Measurements from ENCODE around the gene ARHGAP32.
"Not testable (repeated sequence)": the region's sequence is repeated elsewhere in the genome, so short reads cannot be mapped to it uniquely, and the experiment has no call there.

The ARHGAP32 gene

GRCh38 chr11:129202646-129203045, 10.5 kb upstream of the ARHGAP32 start:
- no peak for DNase-seq (ENCODE audit: low spot score)

DNA sequence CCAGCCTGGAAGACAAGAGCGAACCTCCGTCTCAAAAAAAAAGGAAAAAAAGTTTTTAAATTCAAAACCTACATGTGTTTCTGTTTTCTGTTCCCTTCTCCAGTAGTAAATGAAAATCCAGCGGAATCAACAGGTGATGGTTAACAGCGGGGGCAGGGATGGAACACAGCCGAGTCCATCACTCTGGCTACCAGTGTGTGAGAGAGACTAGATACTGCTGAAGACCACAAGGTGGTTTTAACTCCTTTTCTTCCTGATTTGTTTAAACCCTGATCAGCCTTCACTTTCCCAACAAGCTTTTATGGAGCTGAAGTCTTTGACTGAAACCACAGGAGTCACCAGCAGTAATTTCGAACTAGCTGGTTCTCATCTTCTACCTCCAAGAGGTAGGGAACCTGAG, 3.6 kb upstream of the ARHGAP32 start:
- DNase-seq (ENCODE audit: low spot score), result no peak

DNA sequence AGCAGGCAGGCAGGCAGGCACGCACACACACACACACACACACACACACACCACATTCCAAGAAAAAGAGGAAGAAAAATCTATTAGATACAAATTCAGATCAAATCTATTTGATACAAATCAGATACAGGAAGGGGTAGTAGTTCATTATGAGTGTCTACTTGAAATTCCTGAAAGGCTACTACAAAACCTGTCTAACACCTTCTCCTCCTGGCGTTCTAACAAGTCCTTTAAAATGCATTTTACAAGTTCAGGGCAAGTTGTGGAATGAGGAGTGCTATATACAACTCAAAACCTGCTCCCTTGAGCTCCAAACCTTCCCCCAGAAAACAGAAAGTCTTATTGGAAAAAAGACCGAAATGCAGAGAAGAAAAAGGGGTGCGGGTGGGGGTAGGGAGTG, 476 bp downstream of the ARHGAP32 start:
- DNase-seq (ENCODE audit: low spot score), result no peak

DNA sequence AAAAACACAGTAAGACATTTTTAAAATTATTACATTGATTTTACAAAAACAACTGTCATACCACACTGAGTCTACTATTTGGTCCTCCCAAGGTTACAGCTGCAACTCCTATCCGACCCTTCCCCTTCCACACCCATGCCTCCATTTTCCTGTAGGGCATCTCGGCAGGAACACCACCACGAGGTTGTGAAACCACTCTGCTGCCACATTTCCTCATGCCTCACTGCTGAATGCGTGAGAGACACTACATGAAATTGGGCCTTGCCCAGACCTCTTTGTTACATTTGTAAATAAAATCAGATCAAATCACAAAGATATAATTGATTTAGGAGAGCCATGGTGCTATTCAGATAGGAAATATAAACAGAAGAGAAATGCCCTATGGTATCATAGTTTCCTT, 2.0 kb downstream of the ARHGAP32 start:
- DNase-seq (ENCODE audit: low spot score), result no peak

DNA sequence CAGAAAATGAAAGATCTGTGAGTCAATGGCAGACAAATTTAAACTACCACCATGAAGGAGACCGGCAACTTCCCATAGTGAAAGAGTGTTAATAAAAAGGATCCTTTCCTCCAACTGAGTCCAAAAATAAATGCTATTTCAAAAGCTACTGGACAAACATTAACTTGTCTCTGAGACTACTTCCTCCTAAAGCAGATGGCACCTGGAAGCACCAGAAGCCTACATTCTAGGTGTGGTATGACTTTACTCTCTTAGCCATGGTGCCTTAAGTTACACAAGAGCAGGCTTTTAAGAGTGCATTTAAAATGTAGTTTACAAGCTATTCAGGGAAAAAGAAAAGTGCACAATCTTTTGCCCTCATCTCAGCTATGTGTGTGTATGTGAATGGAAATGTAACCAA, 2.5 kb downstream of the ARHGAP32 start:
- no peak for DNase-seq (ENCODE audit: low spot score)

DNA sequence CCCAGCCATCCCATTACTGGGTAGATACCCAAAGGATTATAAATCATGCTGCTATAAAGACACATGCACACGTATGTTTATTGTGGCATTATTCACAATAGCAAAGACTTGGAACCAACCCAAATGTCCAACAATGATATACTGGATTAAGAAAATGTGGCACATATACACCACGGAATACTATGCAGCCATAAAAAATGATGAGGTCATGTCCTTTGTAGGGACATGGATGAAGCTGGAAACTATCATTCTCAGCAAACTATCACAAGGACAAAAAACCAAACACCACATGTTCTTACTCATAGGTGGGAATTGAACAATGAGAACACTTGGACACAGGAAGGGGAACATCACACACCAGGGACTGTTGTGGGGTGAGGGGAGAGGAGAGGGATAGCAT, 7.0 kb downstream of the ARHGAP32 start:
- not testable (repeated sequence) for DNase-seq (ENCODE audit: low spot score)

DNA sequence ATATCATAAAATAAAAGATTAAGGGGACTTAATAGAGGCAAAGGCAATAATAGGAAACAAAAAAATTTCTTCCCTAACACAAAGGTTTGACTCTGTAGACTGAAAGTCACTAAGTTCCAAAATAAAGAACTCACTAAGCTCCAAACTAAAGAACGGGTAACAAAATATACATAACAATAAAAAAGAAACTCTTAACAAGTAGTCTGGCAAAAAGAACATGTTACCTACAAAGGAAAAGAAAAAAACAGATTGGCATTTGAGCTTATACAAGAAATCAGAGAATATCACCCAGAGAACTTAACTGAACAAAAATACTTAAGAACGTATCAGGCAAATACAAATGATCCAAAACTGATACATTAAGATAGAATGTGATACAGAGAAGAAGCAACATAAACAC, 7.5 kb downstream of the ARHGAP32 start:
- no peak for DNase-seq (ENCODE audit: low spot score)

- no peak for DNase-seq (ENCODE audit: low spot score)
Observed at GRCh38 chr11:129167315-129167714, 24.8 kb downstream of the ARHGAP32 start.

DNA sequence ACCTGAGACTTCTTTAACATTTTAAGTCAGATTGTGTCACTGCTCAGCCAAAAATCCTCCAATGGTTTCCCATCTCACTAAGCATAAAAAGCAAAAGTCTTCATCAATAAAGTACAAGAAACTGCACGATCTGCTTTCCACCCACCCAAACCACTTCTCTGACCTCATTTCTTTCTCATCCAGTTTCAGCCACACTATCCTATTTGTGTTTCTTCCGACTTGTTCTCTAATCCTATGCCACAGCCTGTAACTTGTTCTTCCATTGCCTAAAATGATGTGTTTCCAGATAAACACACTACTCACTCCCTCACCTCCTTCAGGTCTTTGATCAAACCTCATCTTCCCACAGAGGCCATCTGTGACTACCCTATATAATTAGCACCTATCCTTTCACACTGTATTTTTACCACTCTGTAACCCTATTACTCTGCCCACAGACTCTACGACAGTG, 28.4 kb downstream of the ARHGAP32 start:
- DNase-seq (ENCODE audit: low spot score), result no peak

GRCh38 chr11:129157080-129157479, 35.0 kb downstream of the ARHGAP32 start:
- not testable (repeated sequence) for DNase-seq (ENCODE audit: low spot score)

- DNase-seq (ENCODE audit: low spot score), result no peak
Observed at GRCh38 chr11:129155745-129156144, 36.4 kb downstream of the ARHGAP32 start.

DNA sequence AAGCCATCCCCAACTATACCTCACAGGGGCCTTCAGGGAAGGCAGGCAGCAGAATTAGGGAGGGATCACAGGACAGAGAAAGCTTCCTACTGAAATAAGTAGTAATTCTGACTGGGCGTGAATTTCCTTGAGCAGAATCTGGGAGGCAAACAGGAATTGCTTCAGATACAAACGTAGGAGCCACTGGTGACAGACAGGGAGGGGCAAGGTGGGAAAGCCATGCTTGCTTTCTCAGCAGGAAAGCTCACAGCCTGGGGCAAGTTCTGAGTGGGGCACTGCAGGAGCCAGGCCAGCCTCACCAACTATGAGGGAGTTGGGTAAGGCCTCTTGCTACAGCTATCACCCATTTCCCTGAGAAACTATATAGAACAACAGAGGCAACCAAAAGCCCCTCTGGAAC, 43.6 kb downstream of the ARHGAP32 start:
- no peak for DNase-seq (ENCODE audit: low spot score)

GRCh38 chr11:129146191-129146590, 45.9 kb downstream of the ARHGAP32 start:
- DNase-seq (ENCODE audit: low spot score), result no peak

DNA sequence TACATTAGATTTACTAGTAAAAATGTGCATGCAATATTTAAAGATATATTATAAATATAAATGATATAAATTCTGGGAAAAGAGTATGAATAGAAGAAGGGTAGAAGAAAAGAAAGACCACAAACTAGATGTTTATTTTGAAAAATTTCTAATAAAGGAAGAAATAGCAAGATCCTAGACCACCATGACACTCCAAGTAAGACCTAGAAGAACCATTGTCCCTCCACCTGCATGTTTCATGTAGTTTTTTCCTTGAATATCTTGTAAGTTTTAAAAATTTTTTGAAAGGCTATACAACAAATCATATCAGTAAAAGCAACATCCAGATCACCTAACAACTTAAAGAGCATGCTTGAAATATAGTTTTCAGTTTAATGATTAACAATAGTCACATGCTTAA, 46.8 kb downstream of the ARHGAP32 start:
- no peak for DNase-seq (ENCODE audit: low spot score)

GRCh38 chr11:129144256-129144655, 47.9 kb downstream of the ARHGAP32 start:
- no peak for DNase-seq (ENCODE audit: low spot score)

DNA sequence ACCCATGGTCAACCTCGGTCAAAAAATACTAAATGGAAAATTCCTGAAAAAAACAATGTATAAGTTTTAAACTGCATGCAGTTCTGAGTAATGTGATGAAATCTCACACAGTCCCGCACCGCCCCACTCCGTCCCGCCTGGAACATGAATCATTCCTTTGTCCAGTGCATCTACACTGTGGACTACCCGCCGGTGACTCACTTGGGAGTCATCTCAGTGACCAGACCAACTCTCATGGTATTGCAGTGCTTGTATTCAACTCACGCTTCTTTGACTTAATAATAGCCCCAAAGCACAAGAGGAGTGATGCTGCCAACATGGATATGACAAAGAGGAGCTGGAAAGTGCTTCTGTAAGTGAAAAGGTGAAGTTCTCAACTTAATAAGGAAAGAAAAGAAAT, 48.8 kb downstream of the ARHGAP32 start:
- no peak for DNase-seq (ENCODE audit: low spot score)

- DNase-seq (ENCODE audit: low spot score), result no peak
Observed at GRCh38 chr11:129141748-129142523, 50.2 kb downstream of the ARHGAP32 start.

DNA sequence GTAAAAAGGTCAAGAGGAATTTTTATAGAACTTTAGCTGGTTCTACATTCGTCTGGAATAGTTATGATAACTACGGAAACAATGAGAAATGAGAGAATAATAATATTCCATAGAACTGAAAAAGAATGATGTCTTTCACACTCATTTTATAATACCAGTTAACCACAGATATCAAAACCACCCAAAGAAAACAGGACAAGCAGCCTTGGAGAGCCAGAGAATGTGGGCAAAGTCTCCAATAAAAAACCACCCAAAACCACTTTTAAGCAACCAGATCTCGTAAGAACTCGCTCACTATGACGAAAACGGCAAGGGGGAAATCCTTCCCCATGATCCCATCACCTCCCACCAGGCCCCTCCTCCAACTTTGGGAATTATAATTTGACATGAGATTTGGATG, 60.8 kb downstream of the ARHGAP32 start:
- DNase-seq (ENCODE audit: low spot score), result no peak

DNA sequence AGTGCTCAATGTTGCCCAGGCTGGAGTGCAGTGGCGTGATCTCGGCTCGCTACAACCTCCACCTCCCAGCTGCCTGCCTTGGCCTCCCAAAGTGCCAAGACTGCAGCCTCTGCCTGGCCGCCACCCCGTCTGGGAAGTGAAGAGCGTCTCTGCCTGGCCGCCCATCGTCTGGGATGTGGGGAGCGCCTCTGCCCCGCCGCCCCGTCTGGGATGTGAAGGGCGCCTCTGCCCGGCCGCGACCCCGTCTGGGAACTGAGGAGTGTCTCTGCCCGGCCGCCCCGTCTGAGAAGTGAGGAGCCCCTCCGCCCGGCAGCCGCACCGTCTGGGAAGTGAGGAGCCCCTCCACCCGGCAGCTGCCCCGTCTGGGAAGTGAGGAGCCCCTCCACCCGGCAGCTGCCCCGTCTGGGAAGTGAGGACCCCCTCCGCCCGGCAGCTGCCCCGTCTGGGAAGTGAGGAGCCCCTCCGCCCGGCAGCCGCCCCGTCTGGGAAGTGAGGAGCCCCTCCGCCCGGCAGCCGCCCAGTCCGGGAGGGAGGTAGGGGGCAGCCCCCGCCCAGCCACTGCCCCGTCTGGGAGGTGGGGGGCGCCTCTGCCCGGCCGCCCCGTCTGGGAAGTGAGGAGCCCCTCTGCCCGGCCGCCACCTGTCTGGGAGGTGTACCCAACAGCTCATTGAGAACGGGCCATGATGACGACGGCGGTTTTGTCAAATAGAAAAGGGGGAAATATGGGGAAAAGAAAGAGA, 63.1 kb downstream of the ARHGAP32 start:
- DNase-seq (ENCODE audit: low spot score), result not testable (repeated sequence)

- no peak for DNase-seq (ENCODE audit: low spot score)
Observed at GRCh38 chr11:129119036-129119435, 73.1 kb downstream of the ARHGAP32 start.

DNA sequence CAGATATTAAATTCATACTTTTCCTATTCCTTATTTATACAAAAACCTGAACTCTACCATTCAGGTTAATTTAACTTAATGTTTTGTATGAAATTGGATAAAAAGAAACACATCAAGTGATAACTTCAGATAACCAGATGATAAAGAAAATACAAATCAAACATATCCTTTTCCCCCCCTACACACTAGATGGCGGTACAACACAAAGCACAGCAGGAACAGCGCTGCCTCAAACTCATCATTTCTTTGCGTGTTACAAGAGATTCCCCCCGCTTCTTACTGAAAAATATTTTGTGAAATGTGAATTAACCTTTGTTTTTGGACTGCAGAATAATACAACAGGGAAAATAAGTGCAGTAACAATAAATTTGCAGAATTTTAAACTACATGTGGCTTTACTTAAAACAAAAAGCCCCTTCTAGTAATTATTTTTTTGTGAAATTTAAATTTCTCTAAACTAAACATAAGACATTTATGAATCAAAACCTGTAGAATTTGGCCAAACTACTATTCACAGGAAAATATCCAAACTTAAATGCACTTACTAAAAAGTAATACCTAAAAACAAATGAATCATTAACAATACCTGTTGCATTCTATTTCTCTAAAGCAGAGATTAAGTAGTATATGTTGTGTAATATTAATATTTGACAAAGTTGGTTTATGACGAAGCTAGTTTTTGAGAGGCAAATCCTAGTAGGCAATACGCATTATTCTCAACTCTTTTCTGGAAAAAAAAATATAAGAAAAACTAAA, 74.4 kb downstream of the ARHGAP32 start:
- DNase-seq (ENCODE audit: low spot score), result peak; percentile 57

DNA sequence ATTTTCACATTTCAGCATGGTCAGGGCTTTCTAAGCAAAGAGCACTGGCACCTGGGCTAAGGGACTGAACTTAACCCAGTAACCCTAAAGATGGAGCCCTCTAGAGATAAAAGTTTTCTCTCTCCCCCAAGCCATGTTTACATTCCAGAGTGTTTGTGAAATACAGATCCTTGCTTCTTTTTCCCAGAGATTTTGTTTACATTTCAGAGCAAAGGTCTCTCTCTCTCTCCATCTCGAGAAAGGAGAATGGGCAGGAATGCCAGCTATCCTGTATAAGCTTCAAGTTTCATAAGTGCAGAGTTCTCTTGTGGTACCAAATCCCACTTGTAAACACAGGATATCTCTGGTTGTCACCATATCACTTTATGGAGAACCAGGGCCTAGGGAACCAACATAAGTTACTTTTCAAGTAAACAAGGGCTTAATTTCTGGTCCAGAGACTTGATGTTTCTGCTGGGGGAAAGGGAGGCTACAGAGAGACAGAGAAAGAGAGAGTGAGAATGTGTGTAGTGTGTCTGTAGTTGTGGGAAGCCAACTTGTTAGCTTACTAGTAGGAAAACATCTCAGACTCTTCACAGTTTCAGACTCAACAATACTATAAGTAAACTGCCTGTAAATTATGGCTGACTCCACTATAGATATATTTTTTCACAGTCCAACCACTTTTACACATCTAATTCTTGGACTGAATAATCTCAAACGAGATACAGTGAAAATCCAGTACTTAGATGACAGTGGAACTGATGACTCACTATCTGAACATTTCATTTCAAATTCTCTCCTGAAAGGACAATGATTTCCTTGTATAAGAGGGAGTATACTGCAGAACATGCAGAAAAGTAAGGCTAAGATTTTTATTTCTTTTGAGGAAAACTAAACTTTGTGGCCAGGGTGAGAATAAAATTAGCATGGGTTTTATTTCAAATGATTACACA, 76.2 kb downstream of the ARHGAP32 start:
- DNase-seq (ENCODE audit: low spot score), result peak; percentile 11

All from activated CD4-positive, alpha-beta T cell treated with anti-CD3 and anti-CD28 coated beads, Interleukin-2, Interleukin-4, amounts not matched to agents 100 ng/mL and 50 ng/mL, durations not matched to agents 16 hours and 8 hours (primary cell).